ENCODE measurements around the gene TMC5.

DNA sequence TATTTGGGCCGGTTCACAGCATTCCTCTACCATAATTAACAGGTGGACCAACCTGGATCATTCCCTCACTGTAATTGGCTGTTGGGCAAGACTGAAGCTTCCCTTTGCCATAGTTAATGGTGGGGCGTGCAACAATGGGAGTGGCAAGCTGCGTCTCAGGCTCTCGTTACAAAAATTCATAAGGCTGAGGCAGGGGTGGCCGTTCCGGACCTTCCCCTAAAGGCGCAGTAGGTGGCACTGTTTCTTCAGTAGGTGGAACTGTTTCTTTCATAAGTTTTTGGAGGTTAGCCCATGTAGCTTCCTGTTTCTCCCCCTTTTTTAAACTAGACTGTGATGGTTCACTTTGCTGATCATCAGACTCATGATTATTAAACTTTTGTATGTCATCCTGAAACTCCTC is 17.0 kb upstream of the TMC5 start:
- TF ChIP-seq, protein P1, sequence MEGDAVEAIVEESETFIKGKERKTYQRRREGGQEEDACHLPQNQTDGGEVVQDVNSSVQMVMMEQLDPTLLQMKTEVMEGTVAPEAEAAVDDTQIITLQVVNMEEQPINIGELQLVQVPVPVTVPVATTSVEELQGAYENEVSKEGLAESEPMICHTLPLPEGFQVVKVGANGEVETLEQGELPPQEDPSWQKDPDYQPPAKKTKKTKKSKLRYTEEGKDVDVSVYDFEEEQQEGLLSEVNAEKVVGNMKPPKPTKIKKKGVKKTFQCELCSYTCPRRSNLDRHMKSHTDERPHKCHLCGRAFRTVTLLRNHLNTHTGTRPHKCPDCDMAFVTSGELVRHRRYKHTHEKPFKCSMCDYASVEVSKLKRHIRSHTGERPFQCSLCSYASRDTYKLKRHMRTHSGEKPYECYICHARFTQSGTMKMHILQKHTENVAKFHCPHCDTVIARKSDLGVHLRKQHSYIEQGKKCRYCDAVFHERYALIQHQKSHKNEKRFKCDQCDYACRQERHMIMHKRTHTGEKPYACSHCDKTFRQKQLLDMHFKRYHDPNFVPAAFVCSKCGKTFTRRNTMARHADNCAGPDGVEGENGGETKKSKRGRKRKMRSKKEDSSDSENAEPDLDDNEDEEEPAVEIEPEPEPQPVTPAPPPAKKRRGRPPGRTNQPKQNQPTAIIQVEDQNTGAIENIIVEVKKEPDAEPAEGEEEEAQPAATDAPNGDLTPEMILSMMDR (conservative IDR thresholded peaks at IDR 0.05; ENCODE audit: low read depth, low read length) = peak; percentile 55
- TF ChIP-seq EZH2 (IDR thresholded peaks at IDR 0.05; ENCODE audit: borderline replicate concordance, low read depth, low read length, poor library complexity, severe bottlenecking) = no peak

Data from A673 (cell line).